Right renal cortex interstitium (tissue), 3 donors: ENCODE results near the gene KRTAP1-1. TPM values are rescaled to one million over a fixed set of nuclear protein-coding genes. Genes with fewer than 3 reads are reported as not detected.
"Not testable (repeated sequence)": the region's sequence is repeated elsewhere in the genome, so short reads cannot be mapped to it uniquely, and the experiment has no call there.

Source experiments
- DNase-seq, 3 donors: peaks; one replicate each; pipeline ENCODE4 v3.0.0-alpha.2; 2013; ENCODE audit warnings: low read depth in 3 of 3, low spot score in 2 of 3
- polyA plus RNA-seq, 3 donors: library from polyadenylated mRNA; unstranded; fragments of 120-200 nt; gene quantifications; one replicate each; pipeline ENCODE4 v1.2.1, GENCODE V29; 2013; ENCODE audit not compliant: insufficient read length in 3 of 3

Gene KRTAP1-1, protein sequence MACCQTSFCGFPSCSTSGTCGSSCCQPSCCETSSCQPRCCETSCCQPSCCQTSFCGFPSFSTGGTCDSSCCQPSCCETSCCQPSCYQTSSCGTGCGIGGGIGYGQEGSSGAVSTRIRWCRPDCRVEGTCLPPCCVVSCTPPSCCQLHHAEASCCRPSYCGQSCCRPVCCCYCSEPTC
- polyA plus RNA-seq: not detected

DNA sequence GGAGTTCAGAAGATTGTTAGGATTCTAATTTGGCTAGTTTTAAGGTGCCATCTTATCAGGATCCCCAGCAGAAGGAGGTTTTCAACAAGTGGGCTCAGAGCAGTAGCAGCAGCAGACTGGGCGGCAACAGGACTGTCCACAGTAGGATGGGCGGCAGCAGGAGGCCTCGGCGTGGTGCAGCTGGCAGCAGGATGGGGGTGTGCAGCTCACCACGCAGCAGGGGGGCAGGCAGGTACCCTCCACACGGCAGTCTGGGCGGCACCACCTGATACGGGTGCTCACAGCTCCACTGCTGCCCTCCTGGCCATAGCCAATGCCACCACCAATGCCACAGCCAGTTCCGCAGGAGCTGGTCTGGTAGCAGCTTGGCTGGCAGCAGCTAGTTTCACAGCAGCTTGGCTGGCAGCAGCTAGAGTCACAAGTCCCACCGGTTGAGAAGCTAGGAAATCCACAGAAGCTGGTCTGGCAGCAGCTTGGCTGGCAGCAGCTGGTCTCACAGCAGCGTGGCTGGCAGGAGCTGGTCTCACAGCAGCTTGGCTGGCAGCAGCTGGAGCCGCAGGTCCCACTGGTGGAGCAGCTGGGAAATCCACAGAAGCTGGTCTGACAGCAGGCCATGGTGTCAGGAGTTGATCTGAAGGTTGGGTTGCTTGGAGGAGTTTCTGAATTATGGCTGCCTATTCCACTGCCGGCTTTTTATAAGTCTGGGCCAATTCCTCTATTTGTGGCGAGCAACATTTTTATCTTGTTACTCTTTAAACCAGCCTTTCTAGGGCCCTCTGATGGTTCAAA, at the start of gene KRTAP1-1:
Gene KRTAP1-1, minus strand, starts transcription at position 668 of the 789 bp plus-strand sequence. Its CDS starts 53 bp downstream, at position 615.
- not testable (repeated sequence) for DNase-seq

DNA sequence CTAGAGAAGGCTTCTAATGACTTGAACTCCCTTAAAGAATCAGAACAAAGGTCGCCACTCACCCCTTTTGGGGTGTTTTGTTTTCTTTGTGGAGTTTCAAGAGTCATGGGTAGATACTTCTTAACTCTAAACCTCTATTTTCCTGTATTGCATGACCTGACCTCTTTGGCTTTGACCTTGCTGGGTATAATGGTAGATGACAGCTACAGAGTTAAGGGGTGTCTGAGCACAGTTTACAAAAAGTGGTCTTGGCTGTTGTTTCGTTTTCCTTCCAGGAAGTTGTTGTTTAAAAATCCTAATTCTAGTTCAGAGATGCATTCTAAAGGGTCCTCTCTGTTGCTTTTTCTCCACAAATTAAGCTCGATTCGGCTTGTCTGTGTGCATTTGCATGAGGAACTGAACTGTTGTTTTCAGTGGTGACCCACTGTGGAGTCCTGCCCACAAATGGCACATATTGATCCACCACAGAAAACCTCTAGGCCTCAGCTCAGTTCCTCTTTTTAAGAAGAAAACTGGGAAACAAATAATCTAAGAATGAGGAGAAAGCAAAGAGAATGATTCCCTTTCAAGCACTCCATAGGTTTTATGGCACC, 47.6 kb upstream of the KRTAP1-1 start:
- DNase-seq: not testable (repeated sequence)

DNA sequence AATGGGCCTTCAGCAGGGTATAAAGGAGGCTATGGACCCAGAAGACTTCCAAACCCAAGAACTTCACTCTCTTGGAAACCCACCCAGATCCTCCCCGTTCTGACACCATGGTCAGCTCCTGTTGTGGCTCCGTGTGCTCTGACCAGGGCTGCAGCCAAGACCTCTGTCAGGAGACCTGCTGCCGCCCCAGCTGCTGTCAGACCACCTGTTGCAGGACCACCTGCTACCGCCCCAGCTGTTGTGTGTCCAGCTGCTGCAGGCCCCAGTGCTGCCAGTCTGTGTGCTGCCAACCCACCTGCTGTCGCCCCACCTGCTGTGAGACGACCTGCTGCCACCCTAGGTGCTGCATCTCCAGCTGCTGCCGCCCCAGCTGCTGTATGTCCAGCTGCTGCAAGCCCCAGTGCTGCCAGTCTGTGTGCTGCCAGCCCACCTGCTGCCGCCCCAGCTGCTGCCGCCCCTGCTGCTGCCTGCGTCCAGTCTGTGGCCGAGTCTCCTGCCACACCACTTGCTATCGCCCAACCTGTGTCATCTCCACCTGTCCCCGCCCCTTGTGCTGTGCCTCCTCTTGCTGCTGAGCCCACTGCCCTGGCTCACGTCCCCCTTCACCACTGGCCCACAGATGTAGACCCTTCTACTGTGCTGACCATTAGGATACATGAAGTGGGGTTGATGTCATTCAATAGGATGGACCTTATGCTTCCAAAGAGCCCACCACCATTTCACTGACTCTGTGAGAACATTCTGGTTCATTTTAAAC, 43.0 kb upstream of the KRTAP1-1 start, which contains the start of gene KRTAP4-7:
Gene KRTAP4-7, plus strand, starts transcription at position 51 of the 757 bp plus-strand sequence. Its CDS starts 57 bp downstream, at position 108.
- DNase-seq: not testable (repeated sequence)

DNA sequence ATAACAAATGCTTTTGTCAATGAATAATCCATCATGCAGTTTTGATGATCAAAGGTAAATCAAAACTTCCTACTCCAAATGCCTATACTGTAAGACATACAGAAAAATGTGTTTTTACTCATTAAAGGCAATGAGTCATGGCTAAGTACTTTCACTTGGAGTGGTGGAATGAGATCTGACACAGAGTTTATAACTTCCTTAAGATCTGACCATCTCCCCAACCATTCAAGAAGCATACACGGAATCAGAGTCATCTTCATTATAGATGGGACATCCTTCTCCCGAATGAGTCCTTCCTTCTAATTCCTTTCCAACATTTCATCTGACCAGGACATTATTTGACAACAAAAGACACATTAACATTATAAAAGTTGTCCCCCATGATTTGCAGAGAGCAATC, 42.2 kb upstream of the KRTAP1-1 start:
- not testable (repeated sequence) for DNase-seq

DNA sequence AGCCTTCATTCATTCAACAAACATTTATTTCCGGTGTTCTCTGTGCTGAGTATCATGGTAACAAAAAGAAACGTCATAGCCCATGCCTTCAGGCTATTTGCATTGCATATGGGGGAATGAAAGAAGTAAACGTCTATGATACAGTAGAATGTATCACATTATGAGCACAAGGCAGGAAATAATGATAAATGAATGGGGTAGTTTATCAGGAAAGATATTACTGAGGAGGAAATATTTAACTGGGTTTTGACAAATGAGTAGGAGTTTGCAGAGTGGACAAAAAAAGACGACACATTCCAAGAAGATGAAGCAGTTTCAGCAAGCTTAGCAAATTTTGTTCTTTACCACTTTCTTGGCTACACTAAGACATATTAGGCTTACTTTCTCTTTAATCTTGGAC, 41.4 kb upstream of the KRTAP1-1 start:
- no peak for DNase-seq

DNA sequence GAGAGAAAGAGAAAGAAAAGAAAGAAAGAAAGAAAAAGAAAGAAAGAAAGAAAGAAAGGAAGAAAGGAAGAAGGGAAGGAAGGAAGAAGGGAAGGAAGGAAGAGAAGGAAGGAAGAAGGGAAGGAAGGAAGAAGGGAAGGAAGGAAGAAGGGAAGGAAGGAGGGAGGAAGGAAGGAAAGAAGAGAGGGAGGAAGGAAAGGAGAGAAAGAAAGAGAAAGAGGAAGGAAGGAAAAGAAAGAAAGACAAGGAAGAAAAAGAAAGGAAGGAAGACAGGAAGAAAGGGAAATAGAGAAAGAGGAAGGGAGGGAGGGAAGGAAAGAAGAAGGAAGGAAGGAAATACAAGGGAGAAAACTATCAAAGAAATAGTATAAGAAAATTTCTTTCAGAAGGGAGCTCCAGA, 35.5 kb upstream of the KRTAP1-1 start:
- no peak for DNase-seq

DNA sequence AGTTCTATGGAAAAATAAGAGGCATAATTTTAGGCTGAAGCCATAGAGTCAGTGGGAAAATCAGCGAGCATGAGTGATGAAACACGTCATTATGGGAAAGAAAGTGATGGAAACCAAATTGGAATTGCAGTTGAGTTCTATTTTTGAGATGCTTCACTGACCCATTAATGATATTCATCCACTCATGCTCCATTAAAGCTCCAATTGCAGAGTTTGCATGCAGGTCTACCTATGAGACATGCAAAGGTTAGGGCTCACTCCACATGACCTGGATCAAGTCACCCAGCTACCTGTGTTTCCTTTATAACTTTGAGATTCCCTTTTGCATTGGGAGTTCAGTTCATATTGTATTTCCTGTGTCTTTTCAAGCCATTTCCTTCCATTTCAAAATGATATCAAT, 32.4 kb upstream of the KRTAP1-1 start:
- no peak for DNase-seq

DNA sequence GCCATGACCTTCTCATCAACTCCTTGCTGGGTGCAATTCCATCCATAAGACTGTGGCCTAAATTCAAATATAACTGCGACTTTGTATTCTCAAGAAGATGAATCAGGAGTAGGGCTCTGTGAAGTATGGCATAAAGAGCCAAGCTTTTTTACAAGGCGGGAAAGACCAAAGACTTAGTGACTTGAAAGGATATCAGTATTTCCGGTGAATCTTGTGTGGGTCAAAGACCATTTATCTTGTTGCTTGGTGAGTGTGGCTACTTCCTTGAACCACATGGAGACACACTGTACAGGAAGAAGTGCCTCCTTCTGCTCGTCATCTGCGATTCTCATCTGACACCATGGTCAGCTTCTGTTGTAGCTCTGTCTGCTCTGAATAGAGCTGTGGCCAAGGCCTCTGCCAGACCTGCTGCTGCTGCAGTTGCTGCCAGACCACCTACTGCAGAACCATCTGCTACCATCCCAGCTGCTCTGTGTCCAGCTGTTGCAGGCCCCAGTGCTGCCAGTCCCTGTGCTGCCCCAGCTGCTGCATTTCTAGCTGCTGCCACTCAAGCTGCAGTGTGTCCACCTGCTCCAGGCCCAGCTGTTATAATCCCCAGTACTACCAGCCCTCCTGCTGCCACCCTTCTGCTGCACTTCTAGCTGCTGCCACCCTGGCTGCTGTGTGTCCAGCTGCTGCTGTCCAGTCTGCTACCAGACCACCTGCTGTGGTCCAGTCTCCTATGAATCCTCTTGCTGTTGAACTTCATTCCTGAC, 30.5 kb upstream of the KRTAP1-1 start:
- no peak for DNase-seq

DNA sequence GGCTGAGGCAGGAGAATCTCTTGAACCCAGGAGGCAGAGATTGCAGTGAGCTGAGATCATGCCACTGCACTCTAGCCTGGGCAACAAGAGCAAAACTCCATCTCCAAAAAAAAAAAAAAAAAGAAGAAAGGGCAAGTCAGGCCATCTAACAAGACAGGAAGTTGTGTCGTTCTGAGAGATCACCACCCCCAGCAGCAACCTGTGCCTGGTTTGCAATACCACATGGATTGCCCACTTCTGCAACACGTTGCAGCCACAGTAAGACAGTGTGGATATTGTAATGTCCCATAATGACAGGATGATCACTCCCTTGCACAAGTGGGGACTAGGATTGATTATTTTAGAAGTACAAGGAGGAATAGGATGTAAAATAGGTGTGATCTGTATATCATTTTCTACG, 27.8 kb upstream of the KRTAP1-1 start:
- no peak for DNase-seq

DNA sequence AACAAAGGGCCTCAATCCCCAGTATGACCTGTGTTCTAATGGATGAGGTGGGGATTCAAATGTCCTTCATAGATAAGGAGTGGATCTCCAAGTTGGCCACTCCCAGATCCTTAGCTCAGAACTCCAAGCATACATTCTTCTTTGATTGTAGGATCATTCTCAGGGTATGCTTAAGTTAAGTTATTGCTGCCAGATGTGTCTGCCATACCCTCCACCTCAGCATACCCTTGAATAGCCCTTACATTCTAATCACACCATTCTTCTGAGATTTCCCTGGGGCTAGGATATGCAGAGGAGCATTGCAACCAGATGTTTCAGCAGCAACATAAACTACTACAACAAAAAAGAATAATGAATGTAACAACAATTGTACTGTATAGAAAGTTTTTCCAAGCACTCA, 26.0 kb upstream of the KRTAP1-1 start:
- no peak for DNase-seq

DNA sequence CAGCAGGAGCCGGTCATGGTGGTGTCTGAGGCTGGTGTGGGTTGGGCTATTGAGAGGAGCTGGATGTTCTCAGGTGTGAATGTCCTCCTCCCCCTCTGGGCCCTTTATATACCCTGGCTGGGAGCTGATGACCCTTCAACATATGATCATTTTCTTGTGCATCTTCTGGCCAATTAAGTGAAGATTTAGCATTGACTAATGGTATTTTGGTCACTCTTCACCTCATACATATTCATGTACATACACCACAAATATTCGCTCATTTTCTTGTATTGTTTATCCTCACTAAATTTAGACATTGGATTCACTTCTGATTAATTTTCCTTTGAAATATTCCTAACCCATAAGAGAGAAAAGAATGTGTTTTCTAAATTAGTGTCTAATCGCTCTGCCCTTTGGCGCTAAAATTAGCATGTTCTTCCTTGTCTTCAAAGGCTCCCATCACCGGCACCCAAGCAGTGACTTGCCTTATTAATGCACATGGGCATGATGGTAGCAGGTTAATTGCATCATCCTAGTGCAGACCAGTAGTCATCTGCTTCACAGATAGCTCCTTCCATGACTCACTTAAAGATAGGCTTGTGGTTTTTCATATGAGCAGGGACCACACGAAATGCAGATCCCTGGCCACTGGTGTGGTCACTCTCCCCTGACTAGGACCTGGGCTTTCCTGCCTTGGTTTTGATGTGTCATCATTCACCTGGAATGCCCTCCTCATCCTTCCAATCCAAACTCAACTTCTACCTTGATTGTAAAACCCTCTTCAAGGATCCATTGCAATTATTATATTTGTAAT, 24.8 kb upstream of the KRTAP1-1 start, which contains the start of gene KRTAP2-4:
Gene KRTAP2-4, minus strand, starts transcription at position 51 of the 796 bp plus-strand sequence. Its CDS starts 34 bp downstream, at position 17.
- DNase-seq: no peak

DNA sequence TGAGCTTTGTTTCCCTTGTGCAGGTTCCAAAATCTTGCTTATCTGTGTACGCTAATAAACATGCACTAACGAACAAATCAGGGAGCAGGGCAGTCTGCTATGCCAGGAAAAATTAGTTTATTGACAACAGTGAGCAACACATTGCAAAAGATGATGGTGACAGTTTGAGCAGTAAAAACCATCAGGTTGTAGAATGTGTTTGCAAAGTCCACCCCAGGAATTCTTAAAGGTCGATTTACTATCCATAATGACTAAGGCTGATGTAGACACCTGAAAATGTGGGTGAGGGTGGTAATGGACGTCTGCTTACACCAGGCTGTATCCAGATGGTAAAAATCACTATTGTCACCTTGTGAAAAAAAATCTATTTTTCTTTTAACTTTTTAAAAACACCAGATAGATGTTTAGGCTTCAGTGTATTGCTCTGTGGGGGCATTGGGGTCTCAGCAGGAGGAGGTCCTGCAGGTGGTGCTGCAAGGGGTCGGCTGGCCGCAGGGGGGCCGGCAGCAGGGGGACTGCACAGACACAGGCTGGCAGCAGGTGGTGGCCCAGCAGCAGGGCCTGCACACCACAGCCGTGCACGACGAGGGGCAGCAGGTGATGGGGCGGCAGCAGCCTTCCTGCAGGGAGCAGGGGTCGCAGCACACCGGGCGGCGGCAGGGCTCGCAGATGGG, 23.9 kb upstream of the KRTAP1-1 start:
- not testable (repeated sequence) for DNase-seq

DNA sequence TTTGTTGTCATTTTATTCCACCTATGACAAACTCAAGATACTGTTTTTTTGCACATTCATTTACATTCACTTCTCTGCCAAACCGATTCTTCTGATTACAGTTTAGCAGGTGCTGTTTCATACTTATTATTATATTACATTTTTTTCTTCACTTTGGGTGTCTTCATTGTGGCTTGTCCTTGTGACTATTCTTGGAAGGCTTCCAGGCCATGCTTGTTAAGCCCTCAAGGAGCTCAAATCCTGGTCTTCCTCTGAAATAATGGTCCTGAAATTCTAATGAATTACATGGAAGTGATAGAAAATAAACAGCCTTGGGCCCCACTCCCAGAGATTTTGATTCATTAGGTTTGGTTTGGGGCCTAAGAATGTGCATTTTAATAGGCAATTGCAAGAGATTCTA, 23.1 kb upstream of the KRTAP1-1 start:
- DNase-seq: no peak

DNA sequence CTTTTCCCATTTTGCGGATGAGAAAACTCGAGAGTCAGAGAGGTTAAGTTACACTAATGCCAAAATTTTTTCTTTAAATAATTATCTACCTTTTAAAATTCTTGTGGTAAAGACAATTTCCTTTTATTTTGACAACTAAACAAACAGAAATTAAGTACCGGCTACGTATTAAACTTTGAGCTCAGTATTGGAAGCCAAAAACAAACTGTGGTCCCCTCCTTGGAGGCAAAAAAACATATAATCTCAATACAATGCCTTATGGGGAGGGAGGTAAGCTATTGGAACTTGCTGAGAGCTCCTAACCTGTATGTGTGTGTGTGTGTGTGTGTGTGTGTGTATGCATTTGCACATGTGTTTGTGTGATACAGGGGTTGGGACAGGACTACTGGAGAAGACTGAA, 22.2 kb upstream of the KRTAP1-1 start:
- no peak for DNase-seq

DNA sequence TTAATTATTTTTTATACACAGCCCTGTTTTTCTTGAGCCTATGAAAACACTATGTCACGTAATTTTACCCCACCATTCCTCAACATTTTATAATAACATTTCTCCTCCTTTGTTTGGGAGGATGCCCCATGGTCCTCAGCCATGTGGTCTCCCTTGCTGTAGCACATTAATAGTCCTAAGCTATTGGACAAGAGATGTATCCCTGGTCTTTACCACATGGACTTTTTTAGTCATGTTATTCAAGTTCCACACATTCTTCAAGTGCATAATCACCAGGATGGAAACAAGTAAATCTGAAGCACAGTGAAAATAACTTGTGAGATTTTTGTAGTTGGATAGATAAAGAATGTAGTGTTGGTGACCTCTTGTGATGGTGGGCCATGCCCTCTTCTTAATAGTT, 20.7 kb upstream of the KRTAP1-1 start:
- no peak for DNase-seq

DNA sequence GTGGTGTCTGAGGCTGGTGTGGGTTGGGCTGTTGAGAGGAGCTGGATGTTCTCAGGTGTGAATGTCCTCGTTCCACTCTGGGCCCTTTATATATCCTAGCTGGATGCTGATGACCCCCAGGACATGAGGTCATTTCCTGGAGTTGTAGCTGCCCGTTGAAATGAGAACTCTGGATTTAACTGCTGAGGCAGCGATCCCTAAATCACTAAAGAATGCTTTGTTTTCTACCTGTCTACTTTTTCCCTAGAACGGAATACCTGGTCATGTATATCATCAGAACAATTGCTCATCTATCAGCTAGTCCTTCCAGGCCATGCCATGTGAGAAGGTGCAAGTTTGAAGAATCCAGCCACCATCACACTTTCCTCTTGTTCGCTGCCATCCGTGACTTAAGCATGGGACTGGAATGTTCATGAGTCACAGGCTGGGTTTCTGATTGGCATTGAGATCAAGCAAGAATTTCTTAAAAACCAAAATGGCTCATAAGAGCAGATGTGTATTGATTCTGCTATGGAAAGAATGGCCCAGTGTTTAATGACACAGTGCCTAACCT, 18.9 kb upstream of the KRTAP1-1 start, which contains the start of gene KRTAP2-3:
Gene KRTAP2-3, minus strand, starts transcription at position 63 of the 553 bp plus-strand sequence. CDS start 64 bp downstream, outside the sequence.
- no peak for DNase-seq

DNA sequence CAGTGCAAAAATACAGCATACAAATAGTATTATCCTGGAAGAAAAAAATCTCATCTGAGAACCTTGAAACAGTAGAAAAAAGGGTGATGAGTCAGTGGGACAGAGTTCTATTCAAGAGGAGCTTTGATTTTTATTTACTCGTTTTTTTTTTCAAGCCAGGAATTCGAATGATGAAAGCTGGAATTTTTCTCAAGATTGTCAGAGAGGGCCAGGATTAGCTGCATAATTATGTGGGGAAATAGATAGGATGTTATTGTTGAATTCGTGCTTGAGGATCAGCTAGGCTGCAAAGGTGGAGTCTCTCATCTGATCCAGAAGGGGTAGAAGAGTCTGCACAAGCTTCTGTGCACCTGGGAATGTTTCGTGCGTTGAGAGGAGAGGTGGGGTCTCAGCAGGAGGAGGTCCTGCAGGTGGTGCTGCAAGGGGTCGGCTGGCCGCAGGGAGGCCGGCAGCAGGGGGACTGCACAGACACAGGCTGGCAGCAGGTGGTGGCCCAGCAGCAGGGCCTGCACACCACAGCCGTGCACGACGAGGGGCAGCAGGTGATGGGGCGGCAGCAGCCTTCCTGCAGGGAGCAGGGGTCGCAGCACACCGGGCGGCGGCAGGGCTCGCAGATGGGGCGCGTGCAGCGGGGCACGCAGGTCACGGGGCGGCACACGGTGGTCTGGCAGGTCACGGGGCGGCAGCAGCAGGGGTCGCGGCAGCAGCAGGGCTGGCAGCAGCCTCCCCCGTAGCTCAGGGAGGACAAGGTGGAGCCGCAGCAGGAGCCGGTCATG, 18.2 kb upstream of the KRTAP1-1 start:
- DNase-seq: not testable (repeated sequence)
